NB4 (cell line): ENCODE results near the gene ZNF599.

ENCODE experiments used
- DNase-seq: peaks from one replicate; pipeline ENCODE4 v3.0.0; 2010; ENCODE audit warnings: low read depth
- H3K4me3 ChIP-seq: one replicate; pipeline ENCODE4 v1.5.1; 2011; ENCODE audit warnings: mild to moderate bottlenecking, low read depth, low read length, moderate library complexity
- CTCF ChIP-seq: IDR thresholded peaks from one replicate; pipeline ENCODE4 v1.5.1; 2012; ENCODE audit warnings: low read depth, low read length
- MAX ChIP-seq: IDR thresholded peaks from 2 replicates; pipeline ENCODE4 v1.6.1; 2011; ENCODE audit warnings: low read depth, low read length
- MYC ChIP-seq: IDR thresholded peaks from 2 replicates; pipeline ENCODE4 v1.6.1; 2011; ENCODE audit warnings: low read depth, low read length
- POLR2A ChIP-seq: IDR thresholded peaks from 2 replicates; pipeline ENCODE4 v1.6.1; 2011; ENCODE audit warnings: mild to moderate bottlenecking; ENCODE audit not compliant: insufficient read length; ENCODE audit errors: extremely low read depth

Gene ZNF599

GRCh38 chr19:34786236-34786635 lies 13.2 kb upstream of the ZNF599 start:
- DNase-seq, result no peak
- TF ChIP-seq MAX (no peak), POLR2A (no peak), MYC (no peak), CTCF (no peak)
- H3K4me3 ChIP-seq, result no peak overlapping the region

GRCh38 chr19:34779652-34780051 lies 6.6 kb upstream of the ZNF599 start:
- DNase-seq, result no peak
- no peak overlapping the region for H3K4me3 ChIP-seq
- TF ChIP-seq CTCF, result no peak
- TF ChIP-seq MYC, result no peak
- no peak for TF ChIP-seq MAX
- no peak for TF ChIP-seq POLR2A

GRCh38 chr19:34778342-34778741 lies 5.3 kb upstream of the ZNF599 start:
- DNase-seq, result no peak
- TF ChIP-seq MYC (no peak), MAX (no peak), CTCF (no peak), POLR2A (no peak)
- no peak overlapping the region for H3K4me3 ChIP-seq

GRCh38 chr19:34774857-34775256 lies 1.8 kb upstream of the ZNF599 start:
- DNase-seq, result no peak
- no peak for TF ChIP-seq MAX
- TF ChIP-seq CTCF, result no peak
- no peak for TF ChIP-seq POLR2A
- TF ChIP-seq MYC, result no peak
- H3K4me3 ChIP-seq, result no peak overlapping the region

- H3K4me3 ChIP-seq, result no peak overlapping the region
- TF ChIP-seq CTCF, result no peak
- TF ChIP-seq MAX, result no peak
- TF ChIP-seq POLR2A, result no peak
- TF ChIP-seq MYC, result no peak
- DNase-seq, result no peak
These were observed 495 bp upstream of the ZNF599 start for GRCh38 chr19:34773555-34773864.

GRCh38 chr19:34767951-34768350 lies 5.1 kb downstream of the ZNF599 start:
- DNase-seq, result no peak
- H3K4me3 ChIP-seq, result no peak overlapping the region
- no peak for TF ChIP-seq POLR2A
- no peak for TF ChIP-seq MAX
- no peak for TF ChIP-seq MYC
- TF ChIP-seq CTCF, result no peak
